Cardiac muscle cell (in vitro differentiated cells and primary cell): ENCODE data around the gene FGF14. TPM values are rescaled to one million over a fixed set of nuclear protein-coding genes. Genes with fewer than 3 reads are reported as not detected.

Source experiments
- DNase-seq, 2 donors: peaks; one replicate each; pipeline versions ENCODE4 v3.0.0 to v3.0.0-alpha.2; 2010 to 2017; ENCODE audit warnings: low read depth in 1 of 2, low spot score in 1 of 2
- H3K27ac ChIP-seq: fragments of 200-600 bp; sonication (generic); 2 replicates; pipeline ENCODE4 v1.5.1; 2016
- H3K27me3 ChIP-seq: fragments of 200-600 bp; sonication (generic); 2 replicates; pipeline ENCODE4 v1.6.0; 2016; ENCODE audit warnings: control low read depth
- H3K36me3 ChIP-seq: fragments of 200-600 bp; sonication (generic); 2 replicates; pipeline ENCODE4 v1.5.1; 2016; ENCODE audit warnings: control low read depth
- H3K4me1 ChIP-seq: fragments of 200-600 bp; sonication (generic); 2 replicates; pipeline ENCODE4 v1.8.1; 2017; ENCODE audit warnings: low read depth, mild to moderate bottlenecking, mixed run types
- H3K4me3 ChIP-seq: fragments of 200-600 bp; sonication (generic); 2 replicates; pipeline ENCODE4 v1.5.1; 2016; ENCODE audit warnings: mild to moderate bottlenecking
- H3K9me3 ChIP-seq: fragments of 200-600 bp; sonication (generic); 2 replicates; pipeline ENCODE4 v1.5.1; 2017; ENCODE audit warnings: low read depth, mild to moderate bottlenecking, control low read depth
- polyA plus RNA-seq: library from polyadenylated mRNA; unstranded; fragments of >200 nt; fragmentation: Nextera tagmentation; extraction: Ambion mirVana; gene quantifications from 2 replicates; pipeline ENCODE4 v1.2.1, GENCODE V29; 2016
- total RNA-seq: library from RNA; depleted of rRNA; stranded (reverse); fragments of >200 nt; gene quantifications from 2 replicates; pipeline ENCODE4 v1.2.3, GENCODE V29; 2016
- TF ChIP-seq, protein P1 (sequence below): IDR thresholded peaks from 2 replicates; pipeline ENCODE4 v1.5.1; 2012; ENCODE audit warnings: low read depth, mild to moderate bottlenecking, low read length

Gene FGF14
- total and polyA plus RNA-seq, 2 experiments from 2014 or later = not detected

DNA sequence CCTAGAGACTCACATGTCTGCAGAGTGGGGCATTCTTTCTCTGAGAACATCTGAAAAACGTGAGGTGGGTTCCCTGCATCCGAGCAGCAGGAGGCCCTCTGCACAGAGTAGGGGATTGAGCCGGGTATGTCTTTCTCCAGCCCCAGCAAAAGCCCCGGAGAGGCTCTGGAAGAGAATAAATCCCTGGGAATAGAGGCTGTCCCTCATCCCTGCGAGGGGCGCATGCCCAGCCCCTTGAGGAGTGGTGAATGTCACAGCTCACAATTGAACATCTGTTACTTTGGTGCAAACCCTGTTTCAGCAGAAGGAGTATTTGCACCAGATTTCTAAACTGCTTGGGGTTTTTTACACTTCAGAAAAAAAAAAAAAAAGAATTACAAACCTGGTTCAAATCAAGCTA lies 164.6 kb downstream of the FGF14 start:
- Histone ChIP-seq H3K4me3 (no peak overlapping the region), H3K27me3 (no peaks in the 10 kb centered on the region), H3K36me3 (no peaks in the 10 kb centered on the region), H3K9me3 (no peaks in the 10 kb centered on the region), H3K27ac (no peak overlapping the region), H3K4me1 (no peaks in the 10 kb centered on the region)
- TF ChIP-seq, protein P1, sequence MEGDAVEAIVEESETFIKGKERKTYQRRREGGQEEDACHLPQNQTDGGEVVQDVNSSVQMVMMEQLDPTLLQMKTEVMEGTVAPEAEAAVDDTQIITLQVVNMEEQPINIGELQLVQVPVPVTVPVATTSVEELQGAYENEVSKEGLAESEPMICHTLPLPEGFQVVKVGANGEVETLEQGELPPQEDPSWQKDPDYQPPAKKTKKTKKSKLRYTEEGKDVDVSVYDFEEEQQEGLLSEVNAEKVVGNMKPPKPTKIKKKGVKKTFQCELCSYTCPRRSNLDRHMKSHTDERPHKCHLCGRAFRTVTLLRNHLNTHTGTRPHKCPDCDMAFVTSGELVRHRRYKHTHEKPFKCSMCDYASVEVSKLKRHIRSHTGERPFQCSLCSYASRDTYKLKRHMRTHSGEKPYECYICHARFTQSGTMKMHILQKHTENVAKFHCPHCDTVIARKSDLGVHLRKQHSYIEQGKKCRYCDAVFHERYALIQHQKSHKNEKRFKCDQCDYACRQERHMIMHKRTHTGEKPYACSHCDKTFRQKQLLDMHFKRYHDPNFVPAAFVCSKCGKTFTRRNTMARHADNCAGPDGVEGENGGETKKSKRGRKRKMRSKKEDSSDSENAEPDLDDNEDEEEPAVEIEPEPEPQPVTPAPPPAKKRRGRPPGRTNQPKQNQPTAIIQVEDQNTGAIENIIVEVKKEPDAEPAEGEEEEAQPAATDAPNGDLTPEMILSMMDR = no peak
- no peak for DNase-seq

GRCh38 chr13:102236830-102237229 lies 165.0 kb downstream of the FGF14 start:
- Histone ChIP-seq H3K4me1 (no peaks in the 10 kb centered on the region), H3K36me3 (no peaks in the 10 kb centered on the region), H3K4me3 (no peak overlapping the region), H3K9me3 (no peaks in the 10 kb centered on the region), H3K27me3 (no peaks in the 10 kb centered on the region), H3K27ac (no peak overlapping the region)
- TF ChIP-seq, protein P1 = no peak
- DNase-seq = no peak

- Histone ChIP-seq H3K36me3 (no peaks in the 10 kb centered on the region), H3K27ac (no peak overlapping the region), H3K9me3 (no peaks in the 10 kb centered on the region), H3K4me3 (no peak overlapping the region), H3K4me1 (no peaks in the 10 kb centered on the region), H3K27me3 (no peaks in the 10 kb centered on the region)
- TF ChIP-seq, protein P1 = no peak
- no peak for DNase-seq
Observed at GRCh38 chr13:102236341-102236740, 165.5 kb downstream of the FGF14 start.

DNA sequence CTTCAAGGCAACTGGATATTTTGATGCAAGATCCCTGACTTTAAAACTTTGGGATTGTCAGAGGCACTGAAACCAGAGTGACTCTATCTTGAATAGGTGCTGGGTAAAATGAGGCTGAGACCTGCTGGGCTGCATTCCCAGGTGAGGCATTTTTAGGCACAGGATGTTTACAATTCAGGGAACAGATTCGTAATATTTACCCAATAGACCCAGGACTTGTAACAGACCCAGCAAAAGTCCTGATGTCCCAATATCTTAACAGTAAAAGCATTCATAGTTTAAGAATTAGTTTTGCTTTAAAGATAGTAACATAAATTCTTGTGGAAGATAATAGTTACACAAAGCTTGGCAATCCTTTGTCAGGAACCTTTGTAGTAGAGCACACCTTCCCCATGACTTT lies 166.2 kb downstream of the FGF14 start:
- Histone ChIP-seq H3K36me3 (no peaks in the 10 kb centered on the region), H3K4me1 (no peaks in the 10 kb centered on the region)
- TF ChIP-seq, protein P1 = no peak

DNA sequence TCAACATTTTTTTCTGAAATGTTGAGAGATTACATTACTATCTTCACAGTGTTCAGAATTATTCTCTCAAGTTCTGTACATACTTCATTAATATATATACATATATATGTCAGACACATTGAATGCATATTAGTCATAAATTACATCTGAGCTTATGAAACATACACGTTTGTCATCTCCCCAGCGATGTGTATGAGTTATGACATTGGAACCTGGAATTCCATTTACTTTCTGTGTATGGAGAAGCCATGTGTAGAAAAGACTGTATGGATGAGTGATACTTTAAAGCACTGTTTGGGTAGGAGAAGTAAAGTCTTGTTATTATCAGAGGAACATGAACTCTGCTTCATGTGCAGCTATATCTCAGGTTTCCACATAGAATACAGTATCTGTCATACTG lies 167.2 kb downstream of the FGF14 start:
- no peaks in the 10 kb centered on the region for H3K9me3 ChIP-seq
- TF ChIP-seq, protein P1 = no peak
- H3K4me3 ChIP-seq = no peak overlapping the region
- H3K36me3 ChIP-seq = no peaks in the 10 kb centered on the region
- no peak for DNase-seq
- no peaks in the 10 kb centered on the region for H3K27me3 ChIP-seq
- H3K4me1 ChIP-seq = no peaks in the 10 kb centered on the region
- H3K27ac ChIP-seq = no peak overlapping the region

More for the DNA sequence above, 166.2 kb downstream of the FGF14 start:
- no peaks in the 10 kb centered on the region for H3K27me3 ChIP-seq
- no peak for DNase-seq
- H3K9me3 ChIP-seq = no peaks in the 10 kb centered on the region
- no peak overlapping the region for H3K27ac ChIP-seq
- no peak overlapping the region for H3K4me3 ChIP-seq
